OCI-LY1 (cell line): ENCODE measurements around the gene DNMT1.

Source experiments
- H2AFZ ChIP-seq: fragments of 200-600 bp; sonication (generic), shearing (Covaris generic); 2 replicates; pipeline ENCODE4 v1.6.0; 2014; ENCODE audit warnings: antibody characterized with exemption, mild to moderate bottlenecking, low read length
- H3F3A ChIP-seq: fragments of 200-600 bp; sonication (generic), shearing (Covaris generic); 2 replicates; pipeline ENCODE4 v1.6.0; 2014; ENCODE audit warnings: mild to moderate bottlenecking, antibody characterized with exemption, low read length, moderate library complexity; ENCODE audit not compliant: insufficient read depth
- H3K27ac ChIP-seq: fragments of 200-600 bp; sonication (generic); 2 replicates; pipeline ENCODE4 v1.5.1; 2014; ENCODE audit warnings: low read length, mixed run types, mild to moderate bottlenecking, low read depth; ENCODE audit not compliant: poor library complexity, severe bottlenecking
- H3K27me3 ChIP-seq: fragments of 200-600 bp; sonication (generic); 2 replicates; pipeline ENCODE4 v1.6.0; 2014; ENCODE audit warnings: antibody characterized with exemption, mild to moderate bottlenecking, low read length, moderate library complexity; ENCODE audit not compliant: insufficient read depth
- H3K36me3 ChIP-seq: fragments of 200-600 bp; sonication (generic); 2 replicates; pipeline ENCODE4 v1.6.1; 2014; ENCODE audit warnings: mild to moderate bottlenecking, antibody characterized with exemption, low read length, moderate library complexity, mixed read lengths; ENCODE audit not compliant: insufficient read depth
- H3K4me1 ChIP-seq: fragments of 200-600 bp; sonication (generic); 2 replicates; pipeline ENCODE4 v1.5.1; 2014; ENCODE audit warnings: mild to moderate bottlenecking, low read length, moderate library complexity; ENCODE audit not compliant: insufficient read depth, severe bottlenecking
- H3K4me2 ChIP-seq: fragments of 200-600 bp; sonication (generic), shearing (Covaris generic); 2 replicates; pipeline ENCODE4 v1.6.1; 2014; ENCODE audit warnings: low read length
- H3K4me3 ChIP-seq: fragments of 200-600 bp; sonication (generic); 2 replicates; pipeline ENCODE4 v1.5.1; 2014; ENCODE audit warnings: low read length, low read depth, mild to moderate bottlenecking, mixed read lengths; ENCODE audit not compliant: poor library complexity, severe bottlenecking
- H3K79me2 ChIP-seq: fragments of 200-600 bp; shearing (Covaris generic); 2 replicates; pipeline ENCODE4 v1.6.1; 2016; ENCODE audit warnings: mixed run types, low read length, mixed read lengths; ENCODE audit not compliant: insufficient read depth
- H3K9ac ChIP-seq: fragments of 200-600 bp; sonication (generic), shearing (Covaris generic); 2 replicates; pipeline ENCODE4 v1.6.1; 2014; ENCODE audit warnings: mild to moderate bottlenecking, low read length, mixed read lengths
- H3K9me2 ChIP-seq: fragments of 200-600 bp; sonication (generic), shearing (Covaris generic); 2 replicates; pipeline ENCODE4 v1.6.1; 2014; ENCODE audit warnings: low read depth, mild to moderate bottlenecking, low read length, mixed read lengths
- H3K9me3 ChIP-seq: fragments of 200-600 bp; shearing (Covaris generic); 2 replicates; pipeline ENCODE4 v1.6.1; 2014; ENCODE audit warnings: low read length, mixed read lengths
- H4K20me1 ChIP-seq: fragments of 200-600 bp; sonication (generic), shearing (Covaris generic); 2 replicates; pipeline ENCODE4 v1.6.0; 2016; ENCODE audit warnings: mild to moderate bottlenecking, low read length; ENCODE audit not compliant: insufficient read depth
- EZH2 ChIP-seq: fragments of 200-600 bp; sonication (generic), shearing (Covaris generic); IDR thresholded peaks from 2 replicates; pipeline ENCODE4 v1.8.0; 2017; ENCODE audit warnings: borderline replicate concordance, mixed run types, mild to moderate bottlenecking, antibody characterized with exemption, low read length, moderate library complexity, mixed read lengths
- TF ChIP-seq, protein P1 (sequence below): fragments of 200-600 bp; sonication (generic), shearing (Covaris generic); IDR thresholded peaks from 2 replicates; pipeline ENCODE4 v1.5.1; 2017; ENCODE audit warnings: mild to moderate bottlenecking, antibody characterized with exemption, low read length, moderate library complexity, mixed read lengths

DNMT1 gene

DNA sequence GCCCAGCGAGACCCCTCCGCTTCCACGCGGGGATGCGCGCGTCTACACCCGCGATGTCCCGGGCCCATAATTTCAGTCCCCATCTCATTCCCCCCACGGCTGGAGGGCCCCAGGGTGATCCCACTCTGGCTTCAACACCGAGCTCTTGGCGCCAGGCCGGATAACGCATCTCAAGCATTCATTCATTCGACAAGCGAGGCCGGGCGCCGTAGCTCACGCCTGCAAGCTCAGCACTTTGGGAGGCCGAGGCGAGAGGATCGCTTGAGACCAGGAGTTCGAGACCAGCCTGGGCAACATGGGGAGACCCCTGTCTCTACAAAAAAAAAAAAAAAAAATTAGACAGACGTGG is 98.2 kb downstream of the DNMT1 start:
- peaks cover 27% of the 10 kb centered on the region for H3K4me1 ChIP-seq

DNA sequence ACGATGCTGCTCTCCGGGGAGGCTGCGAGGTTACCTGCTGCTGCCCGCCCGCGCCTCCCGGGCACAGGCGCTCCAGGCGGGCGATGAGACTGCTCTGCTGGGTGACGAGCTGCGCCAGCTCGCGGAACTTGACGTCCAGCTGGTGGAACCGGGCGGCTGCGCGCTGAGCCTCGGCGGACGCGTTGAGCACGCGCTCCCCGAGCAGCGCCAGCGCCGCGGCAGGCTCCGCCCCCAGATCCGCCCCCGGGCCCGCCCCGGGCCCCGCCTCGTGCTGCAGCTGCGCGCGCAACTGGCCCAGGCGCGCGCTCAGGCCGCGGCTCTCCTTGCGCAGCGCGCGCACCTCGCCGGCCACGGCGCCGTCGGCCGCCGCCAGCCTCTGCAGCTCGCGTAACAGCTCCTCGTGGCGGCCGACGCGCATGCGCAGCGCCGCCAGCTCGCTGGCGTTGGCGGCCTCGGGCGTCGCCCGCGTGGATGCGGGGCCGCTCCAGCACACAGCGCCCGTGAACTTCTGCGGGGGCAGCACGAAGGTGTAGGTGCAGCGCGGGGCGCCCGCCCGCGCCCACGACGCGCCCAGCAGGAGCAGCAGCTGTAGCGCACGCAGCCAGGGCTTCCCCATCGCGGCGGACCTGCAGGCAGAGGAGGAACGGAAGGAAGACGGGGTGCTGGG is 98.7 kb downstream of the DNMT1 start:
- Histone ChIP-seq H3K9ac (peak overlapping the region; percentile 72), H3K9me2 (no peaks in the 10 kb centered on the region), H3K9me3 (no peaks in the 10 kb centered on the region), H4K20me1 (no peaks in the 10 kb centered on the region), H3K36me3 (peaks cover 28% of the 10 kb centered on the region), H3K27ac (peak overlapping the region; percentile 59), H3K4me1 (peaks cover 23% of the 10 kb centered on the region), H2AFZ (no peak overlapping the region), H3F3A (no peaks in the 10 kb centered on the region), H3K27me3 (no peaks in the 10 kb centered on the region), H3K79me2 (no peaks in the 10 kb centered on the region), H3K4me2 (peak overlapping the region; percentile 76), H3K4me3 (peak overlapping the region; percentile 56)
- TF ChIP-seq, protein P1, sequence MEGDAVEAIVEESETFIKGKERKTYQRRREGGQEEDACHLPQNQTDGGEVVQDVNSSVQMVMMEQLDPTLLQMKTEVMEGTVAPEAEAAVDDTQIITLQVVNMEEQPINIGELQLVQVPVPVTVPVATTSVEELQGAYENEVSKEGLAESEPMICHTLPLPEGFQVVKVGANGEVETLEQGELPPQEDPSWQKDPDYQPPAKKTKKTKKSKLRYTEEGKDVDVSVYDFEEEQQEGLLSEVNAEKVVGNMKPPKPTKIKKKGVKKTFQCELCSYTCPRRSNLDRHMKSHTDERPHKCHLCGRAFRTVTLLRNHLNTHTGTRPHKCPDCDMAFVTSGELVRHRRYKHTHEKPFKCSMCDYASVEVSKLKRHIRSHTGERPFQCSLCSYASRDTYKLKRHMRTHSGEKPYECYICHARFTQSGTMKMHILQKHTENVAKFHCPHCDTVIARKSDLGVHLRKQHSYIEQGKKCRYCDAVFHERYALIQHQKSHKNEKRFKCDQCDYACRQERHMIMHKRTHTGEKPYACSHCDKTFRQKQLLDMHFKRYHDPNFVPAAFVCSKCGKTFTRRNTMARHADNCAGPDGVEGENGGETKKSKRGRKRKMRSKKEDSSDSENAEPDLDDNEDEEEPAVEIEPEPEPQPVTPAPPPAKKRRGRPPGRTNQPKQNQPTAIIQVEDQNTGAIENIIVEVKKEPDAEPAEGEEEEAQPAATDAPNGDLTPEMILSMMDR: no peak
- TF ChIP-seq EZH2: no peak

More for the DNA sequence above, 98.2 kb downstream of the DNMT1 start:
- no peak for TF ChIP-seq EZH2
- TF ChIP-seq, protein P1: no peak
- Histone ChIP-seq H3F3A (no peaks in the 10 kb centered on the region), H3K4me2 (peak overlapping the region; percentile 76), H4K20me1 (no peaks in the 10 kb centered on the region), H3K79me2 (no peaks in the 10 kb centered on the region), H3K27me3 (no peaks in the 10 kb centered on the region), H3K27ac (peak overlapping the region; percentile 59), H3K9ac (peak overlapping the region; percentile 72), H2AFZ (no peak overlapping the region), H3K4me3 (peak overlapping the region; percentile 56), H3K36me3 (peaks cover 23% of the 10 kb centered on the region), H3K9me2 (no peaks in the 10 kb centered on the region), H3K9me3 (no peaks in the 10 kb centered on the region)

DNA sequence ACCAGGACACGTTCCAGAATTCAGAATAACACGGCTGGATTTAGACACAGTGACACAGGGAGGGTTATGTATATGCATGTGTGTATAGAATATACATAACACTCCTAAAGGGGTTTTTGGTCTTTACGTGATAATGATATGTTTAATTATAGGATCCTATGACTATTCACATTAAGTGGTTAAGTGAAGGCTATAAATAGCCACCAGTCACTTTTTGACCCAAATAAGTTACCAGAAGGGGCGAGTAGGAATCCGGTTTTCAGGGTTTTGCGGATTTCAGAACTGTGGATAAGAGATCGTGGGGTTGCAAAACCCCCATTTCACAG is 99.2 kb downstream of the DNMT1 start:
- no peaks in the 10 kb centered on the region for H3K27me3 ChIP-seq
- H3F3A ChIP-seq: no peaks in the 10 kb centered on the region; the same call in 1 of the 2 replicates
- H3K9me3 ChIP-seq: no peaks in the 10 kb centered on the region
- peak overlapping the region; percentile 36 for H3K27ac ChIP-seq
- H3K9me2 ChIP-seq: no peaks in the 10 kb centered on the region
- no peak for TF ChIP-seq EZH2
- TF ChIP-seq, protein P1: no peak
- H2AFZ ChIP-seq: no peak overlapping the region
- H3K9ac ChIP-seq: peak overlapping the region; percentile 60
- peaks cover 21% of the 10 kb centered on the region for H3K4me1 ChIP-seq
- H3K4me3 ChIP-seq: peak overlapping the region; percentile 56
- peaks cover 30% of the 10 kb centered on the region for H3K36me3 ChIP-seq
- no peaks in the 10 kb centered on the region for H4K20me1 ChIP-seq
- no peaks in the 10 kb centered on the region for H3K79me2 ChIP-seq
- H3K4me2 ChIP-seq: peak overlapping the region; percentile 73
